Measurements from ENCODE around the gene JAK1. TPM values are rescaled to one million over a fixed set of nuclear protein-coding genes. Genes with fewer than 3 reads are reported as not detected.

JAK1 gene
- total and polyA plus RNA-seq, 10 of the 15 experiments (the other 5 are each of a cell fraction or from before 2014, with no cell fraction given) = 9.6 to 45.5 (median 35.7) TPM

DNA sequence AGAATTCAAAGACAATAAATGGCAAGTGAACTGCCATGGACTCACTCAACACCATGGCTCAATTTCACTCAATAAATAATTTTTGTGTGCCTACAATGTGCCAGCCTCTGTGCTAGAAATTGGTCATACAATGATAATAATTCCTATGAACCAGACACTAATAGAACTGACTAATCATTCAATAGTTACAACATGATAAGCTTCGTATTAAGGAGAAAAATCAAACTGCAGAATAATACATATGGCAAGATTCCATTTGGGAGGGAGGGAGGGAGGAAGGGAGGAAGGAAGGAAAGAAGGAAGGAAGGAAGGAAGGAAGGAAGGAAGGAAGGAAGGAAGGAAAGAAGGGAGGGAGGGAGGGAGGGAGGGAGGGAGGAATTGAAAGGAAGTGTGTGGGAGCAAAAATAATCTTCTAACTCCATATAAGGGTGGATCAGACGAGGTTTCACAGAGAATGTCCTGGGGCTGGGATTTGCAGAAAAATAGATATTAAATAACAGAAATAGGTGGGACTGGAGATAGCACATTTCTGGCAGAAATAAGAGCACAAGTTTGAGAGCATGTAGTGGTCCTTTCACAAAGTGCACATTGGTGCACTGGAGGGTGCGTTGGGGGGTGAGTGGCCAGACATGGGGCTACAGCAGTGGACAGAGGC is 52.9 kb downstream of the JAK1 start:
- in situ Hi-C loops (cut with MboI) (no loop called here), intact Hi-C loops (cut with micrococcal nuclease; ENCODE audit: unreplicated experiment) (no loop called here)
- H3K4me2 ChIP-seq (ENCODE audit: control insufficient read depth, insufficient read depth) = no peak overlapping the region
- BruUV-seq (replicated peaks) = no TSS peak
- H3K79me2 ChIP-seq (ENCODE audit: control insufficient read depth, insufficient read depth, low read length) = peaks cover 8% of the 10 kb centered on the region
- ChIA-PET CTCF (no interaction called here), SMC1A (ENCODE audit: uncharacterized antibody, unreplicated experiment) (interaction anchor here (0.7 kb wide), 1 partner anchor 91 kb away, joined by 3 read pairs; no protein-coding TSS in a partner anchor), RAD21 (ENCODE audit: unreplicated experiment) (no interaction called here), POLR2A (no interaction called here)
- 53% methylated on average over 3 of the region's 3 CpGs for WGBS (ENCODE audit: insufficient coverage, insufficient replicate concordance, low lambda C conversion rate, missing lambda C conversion rate)
- ATAC-seq (no peak), FAIRE-seq (no peak), DNase-seq (ENCODE audit: low read depth, low spot score) (no peak)
- H3K9me3 ChIP-seq (replicated peaks; ENCODE audit: control insufficient read depth, insufficient read depth, low read length) = no peaks in the 10 kb centered on the region
- H3K4me1 ChIP-seq (ENCODE audit: control insufficient read depth, insufficient read depth, low read length) = peaks cover 7% of the 10 kb centered on the region
- H3K9ac ChIP-seq (ENCODE audit: control insufficient read depth, insufficient read depth, low read length) = no peak overlapping the region
- no peaks in the 10 kb centered on the region for H3K27me3 ChIP-seq (replicated peaks in 1 of 2; ENCODE audit: control insufficient read depth in 2 of 2, insufficient read depth in 2 of 2, low read length in 1 of 2)
- H3K36me3 ChIP-seq (ENCODE audit: control insufficient read depth in 2 of 2, insufficient read depth in 2 of 2, low read length in 1 of 2) = no peaks in the 10 kb centered on the region
- no peak overlapping the region for H3K4me3 ChIP-seq
- no peak overlapping the region for H2AFZ ChIP-seq (ENCODE audit: control insufficient read depth, low read depth, low read length)
- no peaks in the 10 kb centered on the region; the same call in 1 of the 2 replicates for H4K20me1 ChIP-seq (ENCODE audit: control insufficient read depth, insufficient read depth)
- no peak overlapping the region for H3K27ac ChIP-seq (ENCODE audit: control insufficient read depth, insufficient read depth)
- TF ChIP-seq, protein P1, sequence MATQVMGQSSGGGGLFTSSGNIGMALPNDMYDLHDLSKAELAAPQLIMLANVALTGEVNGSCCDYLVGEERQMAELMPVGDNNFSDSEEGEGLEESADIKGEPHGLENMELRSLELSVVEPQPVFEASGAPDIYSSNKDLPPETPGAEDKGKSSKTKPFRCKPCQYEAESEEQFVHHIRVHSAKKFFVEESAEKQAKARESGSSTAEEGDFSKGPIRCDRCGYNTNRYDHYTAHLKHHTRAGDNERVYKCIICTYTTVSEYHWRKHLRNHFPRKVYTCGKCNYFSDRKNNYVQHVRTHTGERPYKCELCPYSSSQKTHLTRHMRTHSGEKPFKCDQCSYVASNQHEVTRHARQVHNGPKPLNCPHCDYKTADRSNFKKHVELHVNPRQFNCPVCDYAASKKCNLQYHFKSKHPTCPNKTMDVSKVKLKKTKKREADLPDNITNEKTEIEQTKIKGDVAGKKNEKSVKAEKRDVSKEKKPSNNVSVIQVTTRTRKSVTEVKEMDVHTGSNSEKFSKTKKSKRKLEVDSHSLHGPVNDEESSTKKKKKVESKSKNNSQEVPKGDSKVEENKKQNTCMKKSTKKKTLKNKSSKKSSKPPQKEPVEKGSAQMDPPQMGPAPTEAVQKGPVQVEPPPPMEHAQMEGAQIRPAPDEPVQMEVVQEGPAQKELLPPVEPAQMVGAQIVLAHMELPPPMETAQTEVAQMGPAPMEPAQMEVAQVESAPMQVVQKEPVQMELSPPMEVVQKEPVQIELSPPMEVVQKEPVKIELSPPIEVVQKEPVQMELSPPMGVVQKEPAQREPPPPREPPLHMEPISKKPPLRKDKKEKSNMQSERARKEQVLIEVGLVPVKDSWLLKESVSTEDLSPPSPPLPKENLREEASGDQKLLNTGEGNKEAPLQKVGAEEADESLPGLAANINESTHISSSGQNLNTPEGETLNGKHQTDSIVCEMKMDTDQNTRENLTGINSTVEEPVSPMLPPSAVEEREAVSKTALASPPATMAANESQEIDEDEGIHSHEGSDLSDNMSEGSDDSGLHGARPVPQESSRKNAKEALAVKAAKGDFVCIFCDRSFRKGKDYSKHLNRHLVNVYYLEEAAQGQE (IDR thresholded peaks at IDR 0.05; ENCODE audit: low read depth, low read length) = no peak
- TF ChIP-seq, protein P2, sequence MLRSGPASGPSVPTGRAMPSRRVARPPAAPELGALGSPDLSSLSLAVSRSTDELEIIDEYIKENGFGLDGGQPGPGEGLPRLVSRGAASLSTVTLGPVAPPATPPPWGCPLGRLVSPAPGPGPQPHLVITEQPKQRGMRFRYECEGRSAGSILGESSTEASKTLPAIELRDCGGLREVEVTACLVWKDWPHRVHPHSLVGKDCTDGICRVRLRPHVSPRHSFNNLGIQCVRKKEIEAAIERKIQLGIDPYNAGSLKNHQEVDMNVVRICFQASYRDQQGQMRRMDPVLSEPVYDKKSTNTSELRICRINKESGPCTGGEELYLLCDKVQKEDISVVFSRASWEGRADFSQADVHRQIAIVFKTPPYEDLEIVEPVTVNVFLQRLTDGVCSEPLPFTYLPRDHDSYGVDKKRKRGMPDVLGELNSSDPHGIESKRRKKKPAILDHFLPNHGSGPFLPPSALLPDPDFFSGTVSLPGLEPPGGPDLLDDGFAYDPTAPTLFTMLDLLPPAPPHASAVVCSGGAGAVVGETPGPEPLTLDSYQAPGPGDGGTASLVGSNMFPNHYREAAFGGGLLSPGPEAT (IDR thresholded peaks at IDR 0.05; ENCODE audit: low read depth) = no peak
- no peak for TF ChIP-seq NFYA (IDR thresholded peaks at IDR 0.05; ENCODE audit: borderline replicate concordance, low read depth, low read length)
- TF ChIP-seq SMARCA5 (IDR thresholded peaks at IDR 0.05) = no peak
- TF ChIP-seq CBX5 (IDR thresholded peaks at IDR 0.05; ENCODE audit: low read depth) = no peak
- no peak for TF ChIP-seq MEF2A (IDR thresholded peaks at IDR 0.05; ENCODE audit: insufficient read depth, low read depth, low read length)
- TF ChIP-seq BCL11A (IDR thresholded peaks at IDR 0.05; ENCODE audit: low read depth, low read length) = no peak
- no peak for TF ChIP-seq PBX3 (IDR thresholded peaks at IDR 0.05; ENCODE audit: insufficient replicate concordance, low read depth, low read length)
- TF ChIP-seq MTA3 (IDR thresholded peaks at IDR 0.05; ENCODE audit: borderline replicate concordance, low read length) = no peak
- TF ChIP-seq MAX (IDR thresholded peaks at IDR 0.05; ENCODE audit: low read depth, low read length) = no peak
- no peak for TF ChIP-seq NRF1 (conservative IDR thresholded peaks at IDR 0.05; ENCODE audit: low read depth, low read length)
- TF ChIP-seq NKRF (conservative IDR thresholded peaks at IDR 0.05) = no peak
- TF ChIP-seq SMAD1 (IDR thresholded peaks at IDR 0.05; ENCODE audit: low read depth, partially characterized antibody) = no peak
- no peak for TF ChIP-seq SMC3 (IDR thresholded peaks at IDR 0.05; ENCODE audit: borderline replicate concordance, low read length)
- no peak for TF ChIP-seq IKZF2 (IDR thresholded peaks at IDR 0.05)
